Measurements from ENCODE around the gene CNBD2.

GRCh38 chr20:35950093-35950492 lies 18.3 kb upstream of the CNBD2 start:
- TF ChIP-seq SIN3A (IDR thresholded peaks at IDR 0.05; ENCODE audit: borderline replicate concordance, insufficient read depth, low read length): no peak
- TF ChIP-seq POLR2AphosphoS5 (IDR thresholded peaks at IDR 0.05; ENCODE audit: low read depth, low read length): no peak
- no peak for TF ChIP-seq TAF1 (IDR thresholded peaks at IDR 0.05; ENCODE audit: borderline replicate concordance, insufficient read depth, low read length)

All from PFSK-1 (cell line).